Measurements from ENCODE around the gene ARL4C.

ARL4C gene

DNA sequence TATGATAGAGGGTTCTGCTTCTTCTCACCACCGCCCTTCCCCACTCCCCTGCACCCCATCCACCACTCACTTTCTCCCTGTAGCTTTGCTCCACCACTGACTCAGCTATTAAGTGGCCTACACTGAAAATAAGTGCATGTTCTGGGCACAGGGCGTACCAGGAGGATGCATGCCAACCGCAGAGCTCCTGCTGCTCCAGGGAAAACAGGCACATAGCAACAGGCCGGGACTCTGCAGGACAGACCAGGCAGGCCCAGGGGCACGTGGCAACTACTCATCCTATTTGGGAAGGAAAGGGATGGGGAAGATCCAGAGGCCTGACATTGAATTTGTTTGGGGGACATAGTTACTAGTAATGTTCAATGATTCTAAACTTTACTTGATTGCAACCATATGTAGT is 28.4 kb downstream of the ARL4C start:
- POLR2A ChIA-PET, result interaction anchor here (0.8 kb wide), 1 partner anchor 29 kb away, joined by 3 read pairs; the partner anchor contains the start of gene ARL4C
- Histone ChIP-seq H3K4me1 (ENCODE audit: control insufficient read depth, insufficient read depth, low read length) (no peaks in the 10 kb centered on the region), H3K36me3 (ENCODE audit: control insufficient read depth in 2 of 2, insufficient read depth in 1 of 2, low read length in 2 of 2) (no peaks in the 10 kb centered on the region), H3K27ac (ENCODE audit: extremely low read depth, low read depth, low read length) (no peak overlapping the region), H3K4me3 (ENCODE audit: low read depth, low read length) (no peak overlapping the region), H3K9me3 (ENCODE audit: control insufficient read depth, insufficient read depth, low read depth, low read length) (no peaks in the 10 kb centered on the region)
- CTCF ChIA-PET, result interaction anchor here (0.5 to 0.7 kb wide), 2 partner anchors 36 to 138 kb away, joined by 3 to 4 read pairs; no protein-coding TSS in a partner anchor
- TF ChIP-seq ZNF555 (tag by site-specific recombination; conservative IDR thresholded peaks at IDR 0.05), result no peak
- no peak for TF ChIP-seq ZSCAN16 (tag by site-specific recombination; IDR thresholded peaks at IDR 0.05)
- no peak for TF ChIP-seq ZIC2 (tag by site-specific recombination; IDR thresholded peaks at IDR 0.05)
- TF ChIP-seq ZNF792 (tag by site-specific recombination; IDR thresholded peaks at IDR 0.05), result no peak
- no peak for TF ChIP-seq WT1 (tag by site-specific recombination; IDR thresholded peaks at IDR 0.05)

DNA sequence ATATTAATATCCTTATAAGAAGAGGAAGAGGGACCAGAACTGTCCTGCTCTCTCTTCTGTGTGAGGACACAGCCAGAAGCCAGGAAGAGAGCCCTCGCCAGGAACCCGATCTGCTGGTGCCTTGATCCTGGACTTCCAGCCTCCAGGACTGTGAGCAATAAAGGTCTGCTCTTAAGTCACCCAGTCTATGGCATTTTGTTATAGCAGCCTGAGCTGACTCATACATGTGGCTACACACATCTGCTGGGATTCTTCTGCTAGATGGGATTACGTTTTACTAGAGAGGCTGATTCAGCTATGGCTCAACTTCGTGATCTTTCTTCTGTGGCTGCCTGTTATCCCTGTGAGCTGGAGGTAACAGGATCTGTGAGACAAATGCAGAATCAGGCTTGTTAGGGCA is 29.6 kb downstream of the ARL4C start:
- ChIA-PET CTCF (interaction anchor here (0.8 kb wide), 1 partner anchor 8 kb away, joined by 4 read pairs; no protein-coding TSS in a partner anchor), POLR2A (no interaction called here)
- Histone ChIP-seq H3K9me3 (ENCODE audit: control insufficient read depth, insufficient read depth, low read depth, low read length) (no peaks in the 10 kb centered on the region), H3K4me3 (ENCODE audit: low read depth, low read length) (no peak overlapping the region), H3K27ac (ENCODE audit: extremely low read depth, low read depth, low read length) (no peak overlapping the region), H3K36me3 (ENCODE audit: control insufficient read depth in 2 of 2, insufficient read depth in 1 of 2, low read length in 2 of 2) (no peaks in the 10 kb centered on the region), H3K4me1 (ENCODE audit: control insufficient read depth, insufficient read depth, low read length) (no peaks in the 10 kb centered on the region)
- TF ChIP-seq KLF10 (tag by site-specific recombination; IDR thresholded peaks at IDR 0.05), result no peak
- peak; percentile 68 for TF ChIP-seq SETDB1 (IDR thresholded peaks at IDR 0.05; ENCODE audit: insufficient read length, low read length)
- peak; percentile 58; the same call in 1 of the 2 replicates for TF ChIP-seq ZNF548 (tag by site-specific recombination; IDR thresholded peaks at IDR 0.05)
- TF ChIP-seq KLF1 (tag by site-specific recombination; IDR thresholded peaks at IDR 0.05), result no peak

DNA sequence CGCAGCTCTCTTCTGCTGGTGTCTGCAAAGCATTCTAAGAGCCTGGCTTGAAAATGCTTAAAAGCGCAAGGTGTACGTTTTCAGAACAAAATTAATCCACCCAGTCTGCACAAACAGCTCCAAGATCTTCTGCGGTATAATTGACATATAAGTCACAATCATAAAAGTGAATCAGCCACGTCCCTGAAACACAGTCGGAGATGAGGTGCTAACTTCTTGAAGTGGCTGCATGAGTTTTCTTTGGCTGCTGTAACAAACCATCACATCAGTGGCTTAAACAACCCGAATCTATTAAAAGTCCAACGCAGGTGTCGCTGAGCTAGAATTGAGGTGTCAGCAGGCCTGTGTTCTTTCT is 32.6 kb downstream of the ARL4C start:
- Histone ChIP-seq H3K9me3 (ENCODE audit: control insufficient read depth, insufficient read depth, low read depth, low read length) (no peaks in the 10 kb centered on the region), H3K4me3 (ENCODE audit: low read depth, low read length) (no peak overlapping the region), H3K36me3 (ENCODE audit: control insufficient read depth in 2 of 2, insufficient read depth in 1 of 2, low read length in 2 of 2) (no peaks in the 10 kb centered on the region), H3K4me1 (ENCODE audit: control insufficient read depth, insufficient read depth, low read length) (peaks cover under 1% of the 10 kb centered on the region; the same call in 1 of the 2 replicates), H3K27ac (ENCODE audit: extremely low read depth, low read depth, low read length) (no peak overlapping the region)
- ChIA-PET POLR2A (no interaction called here), CTCF (no interaction called here)
- TF ChIP-seq ZNF48 (tag by site-specific recombination; IDR thresholded peaks at IDR 0.05) (no peak), KLF16 (tag by site-specific recombination; IDR thresholded peaks at IDR 0.05) (no peak), ZFP37 (tag by site-specific recombination; IDR thresholded peaks at IDR 0.05) (0 out of 2 replicates have a peak, but pooled peaks have one; percentile 5), ZSCAN30 (tag by site-specific recombination; IDR thresholded peaks at IDR 0.05) (no peak), ZNF266 (tag by site-specific recombination; IDR thresholded peaks at IDR 0.05; ENCODE audit: low read depth) (no peak), ZNF132 (tag by site-specific recombination; IDR thresholded peaks at IDR 0.05; ENCODE audit: borderline replicate concordance) (no peak), IKZF3 (tag by site-specific recombination; IDR thresholded peaks at IDR 0.05) (no peak), ZSCAN16 (tag by site-specific recombination; IDR thresholded peaks at IDR 0.05) (no peak), ZBTB20 (tag by site-specific recombination; IDR thresholded peaks at IDR 0.05) (no peak), ZNF121 (tag by site-specific recombination; IDR thresholded peaks at IDR 0.05) (no peak), YY2 (tag by site-specific recombination; IDR thresholded peaks at IDR 0.05) (no peak), ZNF585B (tag by site-specific recombination; IDR thresholded peaks at IDR 0.05) (no peak)
- TF ChIP-seq, protein P1, sequence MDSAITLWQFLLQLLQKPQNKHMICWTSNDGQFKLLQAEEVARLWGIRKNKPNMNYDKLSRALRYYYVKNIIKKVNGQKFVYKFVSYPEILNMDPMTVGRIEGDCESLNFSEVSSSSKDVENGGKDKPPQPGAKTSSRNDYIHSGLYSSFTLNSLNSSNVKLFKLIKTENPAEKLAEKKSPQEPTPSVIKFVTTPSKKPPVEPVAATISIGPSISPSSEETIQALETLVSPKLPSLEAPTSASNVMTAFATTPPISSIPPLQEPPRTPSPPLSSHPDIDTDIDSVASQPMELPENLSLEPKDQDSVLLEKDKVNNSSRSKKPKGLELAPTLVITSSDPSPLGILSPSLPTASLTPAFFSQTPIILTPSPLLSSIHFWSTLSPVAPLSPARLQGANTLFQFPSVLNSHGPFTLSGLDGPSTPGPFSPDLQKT (IDR thresholded peaks at IDR 0.05; ENCODE audit: borderline replicate concordance, low read depth, low read length), result no peak
- TF ChIP-seq, protein P2, sequence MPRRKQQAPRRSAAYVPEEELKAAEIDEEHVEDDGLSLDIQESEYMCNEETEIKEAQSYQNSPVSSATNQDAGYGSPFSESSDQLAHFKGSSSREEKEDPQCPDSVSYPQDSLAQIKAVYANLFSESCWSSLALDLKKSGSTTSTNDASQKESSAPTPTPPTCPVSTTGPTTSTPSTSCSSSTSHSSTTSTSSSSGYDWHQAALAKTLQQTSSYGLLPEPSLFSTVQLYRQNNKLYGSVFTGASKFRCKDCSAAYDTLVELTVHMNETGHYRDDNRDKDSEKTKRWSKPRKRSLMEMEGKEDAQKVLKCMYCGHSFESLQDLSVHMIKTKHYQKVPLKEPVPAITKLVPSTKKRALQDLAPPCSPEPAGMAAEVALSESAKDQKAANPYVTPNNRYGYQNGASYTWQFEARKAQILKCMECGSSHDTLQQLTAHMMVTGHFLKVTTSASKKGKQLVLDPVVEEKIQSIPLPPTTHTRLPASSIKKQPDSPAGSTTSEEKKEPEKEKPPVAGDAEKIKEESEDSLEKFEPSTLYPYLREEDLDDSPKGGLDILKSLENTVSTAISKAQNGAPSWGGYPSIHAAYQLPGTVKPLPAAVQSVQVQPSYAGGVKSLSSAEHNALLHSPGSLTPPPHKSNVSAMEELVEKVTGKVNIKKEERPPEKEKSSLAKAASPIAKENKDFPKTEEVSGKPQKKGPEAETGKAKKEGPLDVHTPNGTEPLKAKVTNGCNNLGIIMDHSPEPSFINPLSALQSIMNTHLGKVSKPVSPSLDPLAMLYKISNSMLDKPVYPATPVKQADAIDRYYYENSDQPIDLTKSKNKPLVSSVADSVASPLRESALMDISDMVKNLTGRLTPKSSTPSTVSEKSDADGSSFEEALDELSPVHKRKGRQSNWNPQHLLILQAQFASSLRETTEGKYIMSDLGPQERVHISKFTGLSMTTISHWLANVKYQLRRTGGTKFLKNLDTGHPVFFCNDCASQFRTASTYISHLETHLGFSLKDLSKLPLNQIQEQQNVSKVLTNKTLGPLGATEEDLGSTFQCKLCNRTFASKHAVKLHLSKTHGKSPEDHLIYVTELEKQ (tag by site-specific recombination; IDR thresholded peaks at IDR 0.05; ENCODE audit: borderline replicate concordance), result 0 out of 2 replicates have a peak, but pooled peaks have one; percentile 4
- TF ChIP-seq, protein P3, sequence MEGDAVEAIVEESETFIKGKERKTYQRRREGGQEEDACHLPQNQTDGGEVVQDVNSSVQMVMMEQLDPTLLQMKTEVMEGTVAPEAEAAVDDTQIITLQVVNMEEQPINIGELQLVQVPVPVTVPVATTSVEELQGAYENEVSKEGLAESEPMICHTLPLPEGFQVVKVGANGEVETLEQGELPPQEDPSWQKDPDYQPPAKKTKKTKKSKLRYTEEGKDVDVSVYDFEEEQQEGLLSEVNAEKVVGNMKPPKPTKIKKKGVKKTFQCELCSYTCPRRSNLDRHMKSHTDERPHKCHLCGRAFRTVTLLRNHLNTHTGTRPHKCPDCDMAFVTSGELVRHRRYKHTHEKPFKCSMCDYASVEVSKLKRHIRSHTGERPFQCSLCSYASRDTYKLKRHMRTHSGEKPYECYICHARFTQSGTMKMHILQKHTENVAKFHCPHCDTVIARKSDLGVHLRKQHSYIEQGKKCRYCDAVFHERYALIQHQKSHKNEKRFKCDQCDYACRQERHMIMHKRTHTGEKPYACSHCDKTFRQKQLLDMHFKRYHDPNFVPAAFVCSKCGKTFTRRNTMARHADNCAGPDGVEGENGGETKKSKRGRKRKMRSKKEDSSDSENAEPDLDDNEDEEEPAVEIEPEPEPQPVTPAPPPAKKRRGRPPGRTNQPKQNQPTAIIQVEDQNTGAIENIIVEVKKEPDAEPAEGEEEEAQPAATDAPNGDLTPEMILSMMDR (tag by site-specific recombination; IDR thresholded peaks at IDR 0.05), result no peak
